Fibroblast of the aortic adventitia (primary cell): Measurements from ENCODE around the gene ARHGAP10. TPM values are rescaled to one million over a fixed set of nuclear protein-coding genes. Genes with fewer than 3 reads are reported as not detected.
A peak's percentile ranks its signal among the peaks of the same experiment; 100 is the strongest.
"Not testable (repeated sequence)": the region's sequence is repeated elsewhere in the genome, so short reads cannot be mapped to it uniquely, and the experiment has no call there.

Source experiments
- DNase-seq: peaks from one replicate; pipeline ENCODE4 v3.0.0-alpha.2; 2010; ENCODE audit warnings: low read depth
- H3K4me3 ChIP-seq: 2 replicates; pipeline ENCODE4 v1.5.1; 2011; ENCODE audit warnings: low read depth, mild to moderate bottlenecking, control low read depth, low read length, moderate library complexity
- CTCF ChIP-seq: IDR thresholded peaks from 2 replicates; pipeline ENCODE4 v1.5.1; 2011; ENCODE audit warnings: mild to moderate bottlenecking, low read length, control low read depth, inconsistent platforms; ENCODE audit not compliant: insufficient read depth
- total RNA-seq: library from RNA; depleted of rRNA; stranded (reverse); fragments of >200 nt; gene quantifications from 2 replicates; pipeline ENCODE4 v1.2.3, GENCODE V29; 2012; ENCODE audit warnings: low replicate concordance

Gene ARHGAP10
- total RNA-seq, 1 donor: 45.0 TPM

GRCh38 chr4:147865926-147866325 lies 134.0 kb downstream of the ARHGAP10 start:
- DNase-seq: peak; percentile 43
- H3K4me3 ChIP-seq: no peak overlapping the region
- no peak for TF ChIP-seq CTCF

GRCh38 chr4:147866532-147867271 lies 134.8 kb downstream of the ARHGAP10 start:
- no peak overlapping the region for H3K4me3 ChIP-seq
- peak; percentile 96 for TF ChIP-seq CTCF
- DNase-seq: peak; percentile 96

GRCh38 chr4:147874109-147874508 lies 142.2 kb downstream of the ARHGAP10 start:
- no peak for DNase-seq
- H3K4me3 ChIP-seq: no peak overlapping the region
- no peak for TF ChIP-seq CTCF

GRCh38 chr4:147877308-147877771 lies 145.5 kb downstream of the ARHGAP10 start:
- no peak for TF ChIP-seq CTCF
- H3K4me3 ChIP-seq: no peak overlapping the region

DNA sequence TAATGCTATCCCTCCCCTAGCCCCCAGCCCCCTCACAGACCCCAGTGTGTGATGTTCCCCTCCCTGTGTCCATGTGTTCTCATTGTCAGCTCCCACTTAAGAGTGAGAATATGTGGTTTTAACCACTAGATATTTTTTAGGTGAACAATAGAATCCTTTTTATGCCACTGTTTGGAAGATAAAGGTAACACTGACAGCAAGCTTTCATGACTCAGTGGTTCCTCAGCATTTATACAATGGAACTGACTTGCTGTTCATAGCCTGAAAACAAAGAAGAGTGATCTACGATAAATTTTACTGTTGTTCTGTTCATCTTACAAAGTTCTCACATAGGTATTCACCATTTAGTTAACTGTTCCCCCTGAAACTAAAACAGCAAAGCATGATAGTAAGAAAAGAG lies 147.8 kb downstream of the ARHGAP10 start:
- TF ChIP-seq CTCF: no peak
- H3K4me3 ChIP-seq: no peak overlapping the region
- DNase-seq: peak; percentile 17

More at GRCh38 chr4:147877308-147877771, 145.5 kb downstream of the ARHGAP10 start:
- no peak for DNase-seq

DNA sequence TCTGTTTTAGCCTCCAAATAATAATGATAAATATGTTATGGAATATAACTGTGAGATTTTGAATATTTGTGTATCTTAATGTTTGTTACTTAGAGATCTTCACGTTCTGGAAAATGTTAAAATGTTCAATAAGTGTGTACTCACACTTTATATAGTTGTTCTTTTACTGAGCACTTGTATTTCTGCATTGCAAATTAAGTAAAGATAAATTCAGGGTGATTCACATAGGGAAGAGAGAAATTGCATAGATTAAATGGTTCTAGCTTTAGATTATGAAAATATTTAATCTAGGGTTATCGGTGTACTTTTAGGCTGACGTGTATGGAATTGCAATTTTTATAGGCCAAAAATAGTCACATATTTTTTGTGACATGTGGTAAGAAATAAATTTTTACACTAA lies 148.6 kb downstream of the ARHGAP10 start:
- no peak overlapping the region for H3K4me3 ChIP-seq
- DNase-seq: no peak
- no peak for TF ChIP-seq CTCF

- no peak for TF ChIP-seq CTCF
- DNase-seq: no peak
- no peak overlapping the region for H3K4me3 ChIP-seq
Observed at GRCh38 chr4:147884536-147884935, 152.6 kb downstream of the ARHGAP10 start.

- H3K4me3 ChIP-seq, DNase-seq: not testable (repeated sequence)
Observed at GRCh38 chr4:147885216-147885615, 153.3 kb downstream of the ARHGAP10 start.
